Activated naive CD4-positive, alpha-beta T cell treated with anti-CD3 and anti-CD28 coated beads, Interleukin-2, amount 50 U/mL, for 72 hours (primary cell): ENCODE measurements around the gene COL27A1. TPM values are rescaled to one million over a fixed set of nuclear protein-coding genes. Genes with fewer than 3 reads are reported as not detected.

Experiments used
- ATAC-seq, 2 donors: fragments of 150-1000 bp; cut with Tn5 transposase; 2 replicates each; pipeline ENCODE4 v1.10.0; 2021; ENCODE audit warnings: mild to moderate bottlenecking in 2 of 2, moderate library complexity in 2 of 2
- DNase-seq, 2 donors: peaks; one replicate each; pipeline ENCODE4 v3.0.0; 2021 to 2022; ENCODE audit warnings: low spot score in 2 of 2
- H3K27ac Mint-ChIP-seq, 2 donors: one replicate each; pipeline ENCODE4 v1.8.0; 2022; ENCODE audit warnings: mild to moderate bottlenecking in 2 of 2, mixed read lengths in 2 of 2
- H3K36me3 Mint-ChIP-seq, 2 donors: one replicate each; pipeline ENCODE4 v1.8.0; 2022; ENCODE audit warnings: mixed read lengths in 2 of 2
- H3K9me3 Mint-ChIP-seq, 2 donors: one replicate each; pipeline ENCODE4 v1.8.0; 2022; ENCODE audit warnings: mixed read lengths in 2 of 2
- total RNA-seq, 2 donors: library from RNA; stranded (reverse); gene quantifications; one replicate each; pipeline ENCODE4 v1.2.3, GENCODE V29; 2022

COL27A1 gene
- total RNA-seq, 2 donors from 2014 or later, result 2.3 to 26.7 TPM

DNA sequence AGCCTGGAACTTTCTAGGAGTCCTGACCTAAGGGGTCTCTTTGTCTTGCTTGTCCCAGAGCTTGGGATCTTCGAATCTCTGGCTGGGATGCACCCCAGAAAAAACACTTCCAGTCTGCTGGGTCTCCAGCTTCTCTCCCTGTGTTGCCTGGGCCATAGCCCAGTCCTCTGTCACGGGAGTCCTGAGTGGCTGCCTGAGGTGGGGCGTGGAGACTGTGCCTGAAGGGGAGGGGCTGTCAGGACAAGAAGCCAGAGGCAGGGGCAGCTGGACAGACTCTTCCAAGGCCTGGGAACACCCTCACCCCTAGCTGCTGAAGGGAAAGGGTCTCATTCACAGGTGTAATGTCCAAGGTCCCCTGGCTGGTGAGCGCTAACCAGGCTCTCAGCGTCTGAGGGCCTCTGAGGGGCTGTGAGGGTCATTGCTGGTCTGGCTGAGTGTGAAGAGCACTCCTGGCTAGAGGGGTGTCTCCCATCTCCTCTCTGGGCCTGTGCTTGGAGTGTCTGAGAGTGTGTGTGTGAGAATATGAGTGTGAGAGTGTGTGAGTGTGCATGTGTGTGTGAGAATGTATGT is 20.4 kb upstream of the COL27A1 start:
- no peak overlapping the region for H3K27ac Mint-ChIP-seq
- H3K9me3 Mint-ChIP-seq, result no peaks in the 10 kb centered on the region
- DNase-seq, result no peak
- ATAC-seq, result no peak
- no peaks in the 10 kb centered on the region for H3K36me3 Mint-ChIP-seq

DNA sequence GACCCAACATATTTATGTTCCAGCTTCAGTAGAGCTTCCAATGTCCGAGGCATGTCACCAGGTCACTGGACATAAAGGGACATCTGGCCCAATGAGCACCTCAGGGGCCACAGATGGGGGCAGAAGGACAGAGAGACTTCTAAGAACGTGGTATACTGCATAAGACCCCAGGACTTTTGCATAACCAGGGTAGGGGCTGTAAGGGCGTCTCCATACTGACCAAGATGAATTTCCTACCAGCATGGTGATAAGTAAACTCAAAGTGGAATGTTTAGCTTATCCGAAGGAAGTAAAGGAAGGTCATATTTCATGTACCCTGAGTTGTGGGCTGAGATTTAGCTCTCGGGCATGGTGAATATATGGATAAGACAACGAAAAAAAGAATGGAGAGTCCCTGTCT is 17.5 kb upstream of the COL27A1 start:
- H3K27ac Mint-ChIP-seq, result no peak overlapping the region
- DNase-seq, result no peak
- H3K9me3 Mint-ChIP-seq, result no peaks in the 10 kb centered on the region
- H3K36me3 Mint-ChIP-seq, result no peaks in the 10 kb centered on the region
- no peak for ATAC-seq

DNA sequence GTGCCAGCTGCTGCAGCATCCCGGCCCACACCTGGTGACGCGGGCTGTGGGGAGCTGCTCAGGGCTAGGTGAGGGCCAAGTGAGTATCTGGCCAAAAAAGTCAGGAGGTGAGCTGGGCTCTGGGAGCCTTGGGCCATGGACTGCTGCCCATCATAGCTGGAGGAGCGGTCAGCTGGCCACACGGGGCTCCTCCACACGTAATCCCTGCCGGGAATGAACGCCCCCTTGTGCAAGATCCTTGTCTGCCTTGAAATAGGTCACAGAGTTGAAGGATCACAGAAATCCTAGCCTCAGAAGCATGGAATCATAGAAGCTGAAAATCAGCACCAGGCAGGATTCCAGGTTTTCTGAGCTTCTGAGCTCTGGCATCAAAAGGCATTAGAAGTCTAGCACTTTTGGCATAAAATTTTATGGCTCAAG is 16.8 kb upstream of the COL27A1 start:
- Mint-ChIP-seq H3K9me3 (no peaks in the 10 kb centered on the region), H3K36me3 (no peaks in the 10 kb centered on the region), H3K27ac (no peak overlapping the region)
- no peak for ATAC-seq
- DNase-seq, result no peak

DNA sequence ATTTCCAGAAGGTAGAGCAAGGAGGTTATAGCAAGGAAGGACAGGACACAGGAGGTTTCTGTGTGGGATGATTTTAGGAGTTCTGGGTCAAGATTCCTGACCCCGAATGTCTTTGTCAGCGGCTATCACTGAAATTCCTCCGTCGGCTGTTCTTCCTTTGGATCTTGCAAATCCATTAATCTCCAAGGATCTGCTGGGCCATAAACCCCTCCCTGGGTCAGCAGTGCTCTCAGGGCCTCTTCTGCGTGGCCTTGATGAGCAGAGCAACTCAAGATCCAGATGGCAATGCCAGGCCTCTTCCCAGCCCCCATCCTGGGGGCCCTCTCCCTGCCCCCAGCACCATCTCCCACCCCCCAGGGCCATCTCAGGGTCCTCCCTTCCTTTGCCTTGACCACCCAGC is 16.3 kb upstream of the COL27A1 start:
- no peak overlapping the region for H3K27ac Mint-ChIP-seq
- H3K36me3 Mint-ChIP-seq, result no peaks in the 10 kb centered on the region
- ATAC-seq (no peak), DNase-seq (no peak)
- H3K9me3 Mint-ChIP-seq, result no peaks in the 10 kb centered on the region

DNA sequence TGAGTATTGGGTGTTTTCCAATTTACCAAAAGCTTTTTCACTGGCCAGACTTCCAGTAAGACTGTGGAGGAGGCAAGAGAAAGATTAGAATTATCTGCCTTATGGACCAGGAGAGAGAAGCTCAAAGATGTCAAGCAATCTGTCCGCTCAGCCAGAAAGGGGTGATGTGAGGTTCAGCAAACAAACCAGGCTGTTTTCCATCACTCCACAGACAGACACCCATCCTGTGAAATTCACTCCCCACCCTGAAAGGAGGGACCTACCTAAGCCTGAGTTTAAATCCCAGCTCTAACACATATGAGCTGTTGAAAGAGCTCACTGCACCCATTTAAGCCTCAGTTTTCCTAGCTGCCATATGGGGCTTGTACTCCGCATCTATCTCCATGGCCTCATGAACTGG is 14.9 kb upstream of the COL27A1 start:
- no peak for DNase-seq
- no peaks in the 10 kb centered on the region for H3K36me3 Mint-ChIP-seq
- no peaks in the 10 kb centered on the region for H3K9me3 Mint-ChIP-seq
- no peak for ATAC-seq
- no peak overlapping the region for H3K27ac Mint-ChIP-seq

DNA sequence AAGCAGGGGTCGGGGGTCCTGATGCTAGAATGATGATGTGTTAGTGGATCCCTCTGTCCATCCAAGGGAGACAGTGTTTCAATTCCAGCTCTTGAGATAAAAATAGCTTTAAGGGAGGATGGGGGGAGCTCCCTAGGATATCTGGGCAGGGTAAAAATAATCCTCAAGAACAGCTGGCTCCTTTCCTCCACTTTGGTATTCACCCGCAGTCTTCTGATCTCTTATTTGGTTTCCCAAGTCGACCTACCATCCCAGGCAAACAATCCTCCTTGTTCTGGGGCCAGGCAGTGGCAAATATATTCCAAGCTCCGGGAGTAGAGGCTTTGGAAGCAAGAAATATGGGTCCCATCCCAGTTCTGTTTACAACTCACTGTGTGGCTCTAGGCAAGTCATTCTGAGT is 14.5 kb upstream of the COL27A1 start:
- no peak overlapping the region for H3K27ac Mint-ChIP-seq
- no peaks in the 10 kb centered on the region for H3K36me3 Mint-ChIP-seq
- no peaks in the 10 kb centered on the region for H3K9me3 Mint-ChIP-seq
- no peak for DNase-seq
- no peak for ATAC-seq

DNA sequence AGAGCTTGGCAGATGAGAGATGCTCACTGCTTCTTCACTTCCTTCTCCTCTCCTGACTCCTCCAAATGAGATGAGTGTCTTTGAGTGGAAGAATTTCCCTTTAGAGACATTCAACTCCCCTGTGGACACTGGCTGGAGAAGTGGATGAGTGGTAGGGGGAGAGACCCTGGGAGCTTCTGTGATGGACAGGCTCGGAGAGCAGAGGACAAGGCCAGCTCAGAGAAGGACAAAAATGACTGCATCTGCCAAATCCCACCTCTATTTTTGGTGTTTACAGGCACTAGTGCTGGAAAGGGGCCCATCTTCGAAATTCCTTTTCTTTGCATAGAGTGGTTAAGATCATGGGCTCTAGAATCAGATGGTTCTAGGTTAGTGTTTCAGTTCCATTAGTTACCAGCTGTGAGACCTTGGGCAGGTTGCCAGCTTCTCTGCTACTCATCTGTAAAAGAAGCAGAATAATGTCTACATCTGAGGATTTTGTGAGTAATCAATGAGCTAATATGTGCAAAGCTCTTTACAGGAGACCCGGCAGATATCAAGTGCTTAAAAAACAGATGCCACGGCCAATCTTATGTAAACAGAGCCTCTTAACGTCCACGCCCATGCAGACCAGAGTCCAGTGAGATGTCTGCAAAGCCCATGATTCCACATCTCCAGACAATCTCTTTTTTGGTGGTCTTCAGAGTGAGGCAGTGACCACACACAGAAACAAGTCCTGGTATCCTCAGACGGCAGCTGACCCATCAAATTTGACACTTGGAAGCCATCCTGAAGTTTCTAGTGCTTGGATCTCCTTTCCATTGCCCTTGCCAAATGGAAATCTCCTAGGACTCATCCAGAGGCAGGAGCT is 13.6 kb upstream of the COL27A1 start:
- H3K36me3 Mint-ChIP-seq, result no peaks in the 10 kb centered on the region

DNA sequence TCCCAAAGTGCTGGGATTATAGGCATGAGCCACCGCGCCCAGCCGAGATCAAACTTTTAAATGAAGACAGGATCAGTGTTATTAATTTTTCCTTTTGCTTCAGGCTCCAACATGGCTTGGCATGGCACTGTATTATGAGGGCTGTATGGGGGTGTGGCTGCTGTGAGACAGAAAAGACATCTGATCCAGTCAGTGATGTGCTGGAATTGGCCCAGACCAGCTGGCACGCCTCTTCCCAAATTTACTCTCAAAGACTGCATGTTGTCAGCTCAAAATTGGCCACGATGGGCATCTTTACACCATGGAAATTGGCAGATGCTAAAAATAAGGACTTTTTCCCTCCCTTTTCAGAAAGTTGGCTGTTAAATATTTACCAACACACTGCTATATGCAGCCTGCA is 12.1 kb upstream of the COL27A1 start:
- DNase-seq (no peak), ATAC-seq (no peak)
- H3K9me3 Mint-ChIP-seq, result no peaks in the 10 kb centered on the region
- no peaks in the 10 kb centered on the region for H3K36me3 Mint-ChIP-seq
- H3K27ac Mint-ChIP-seq, result peak overlapping the region in 1 of 2 donors; percentile 35

More for the DNA sequence above, 13.6 kb upstream of the COL27A1 start:
- no peak overlapping the region for H3K27ac Mint-ChIP-seq
- DNase-seq, result no peak
- H3K9me3 Mint-ChIP-seq, result no peaks in the 10 kb centered on the region
- ATAC-seq, result no peak

DNA sequence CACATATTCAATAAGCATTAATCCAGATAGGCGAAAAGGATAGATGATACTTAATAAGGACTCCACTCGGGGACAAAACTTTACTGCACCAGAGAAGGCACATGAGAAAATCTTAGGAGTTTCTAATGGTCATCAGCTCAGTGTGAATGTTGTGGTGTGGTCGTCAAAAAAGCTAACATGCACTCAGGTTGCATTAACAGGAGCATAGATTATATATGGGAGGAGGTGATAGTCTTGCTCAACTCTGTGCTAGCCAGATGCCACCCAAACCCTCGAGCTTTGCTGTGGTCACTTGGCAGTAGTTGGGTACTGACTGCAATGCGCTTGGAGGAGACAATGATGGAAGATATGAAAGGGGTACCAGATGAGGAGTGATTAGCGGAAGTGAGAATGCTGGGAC is 8.6 kb upstream of the COL27A1 start:
- Mint-ChIP-seq H3K27ac (no peak overlapping the region), H3K36me3 (no peaks in the 10 kb centered on the region), H3K9me3 (no peaks in the 10 kb centered on the region)
- ATAC-seq, result no peak
- DNase-seq, result no peak

DNA sequence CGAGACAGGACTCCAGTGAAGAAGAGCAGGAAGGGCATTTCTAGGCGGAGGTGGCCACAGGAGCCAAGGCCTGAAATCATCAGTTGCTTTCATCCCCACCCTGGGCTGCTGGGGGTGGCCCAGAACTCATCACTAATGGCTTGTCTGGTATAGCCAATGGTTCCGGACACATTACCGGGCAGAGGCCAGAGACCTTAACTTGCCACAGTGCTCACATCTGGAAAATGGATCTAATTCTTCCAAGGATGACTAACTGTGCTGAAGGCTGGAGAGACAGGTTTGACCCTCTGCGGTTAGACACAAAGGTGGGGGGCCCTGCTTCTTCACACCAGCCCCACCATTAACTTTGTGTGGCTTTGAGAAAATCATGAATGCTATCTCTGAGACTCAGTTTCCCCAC is 6.2 kb upstream of the COL27A1 start:
- no peak overlapping the region for H3K27ac Mint-ChIP-seq
- ATAC-seq (no peak), DNase-seq (no peak)
- no peaks in the 10 kb centered on the region for H3K36me3 Mint-ChIP-seq
- no peaks in the 10 kb centered on the region for H3K9me3 Mint-ChIP-seq

DNA sequence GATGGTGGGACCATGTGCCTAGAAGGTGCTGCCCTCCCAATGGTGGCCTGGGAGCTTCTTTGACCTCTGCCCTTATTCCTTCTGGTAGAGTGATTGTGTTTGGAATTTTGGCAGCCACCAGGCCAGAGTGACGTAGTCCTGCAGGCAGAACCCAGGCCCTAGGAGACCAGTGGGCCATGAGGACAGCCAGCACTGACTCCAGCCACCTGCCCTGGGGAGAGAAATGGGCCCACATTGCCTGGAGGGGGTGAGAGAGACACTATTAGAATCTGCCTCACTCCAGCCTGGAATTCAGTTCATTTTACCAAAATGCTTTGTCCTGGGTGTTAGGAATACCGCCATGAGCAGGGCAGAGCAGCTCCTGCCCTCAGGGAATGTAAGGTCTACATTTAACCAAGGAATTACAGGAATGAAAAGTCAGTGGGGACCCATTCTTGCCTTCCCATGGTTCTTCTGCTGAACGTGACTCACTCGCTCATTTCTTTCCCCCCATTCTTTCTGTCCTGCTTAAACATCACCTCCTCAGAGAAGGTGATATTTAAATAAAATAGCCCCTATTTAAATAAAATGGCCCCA is 5.5 kb upstream of the COL27A1 start:
- Mint-ChIP-seq H3K36me3 (no peaks in the 10 kb centered on the region), H3K27ac (no peak overlapping the region), H3K9me3 (no peaks in the 10 kb centered on the region)
- DNase-seq (no peak), ATAC-seq (no peak)

DNA sequence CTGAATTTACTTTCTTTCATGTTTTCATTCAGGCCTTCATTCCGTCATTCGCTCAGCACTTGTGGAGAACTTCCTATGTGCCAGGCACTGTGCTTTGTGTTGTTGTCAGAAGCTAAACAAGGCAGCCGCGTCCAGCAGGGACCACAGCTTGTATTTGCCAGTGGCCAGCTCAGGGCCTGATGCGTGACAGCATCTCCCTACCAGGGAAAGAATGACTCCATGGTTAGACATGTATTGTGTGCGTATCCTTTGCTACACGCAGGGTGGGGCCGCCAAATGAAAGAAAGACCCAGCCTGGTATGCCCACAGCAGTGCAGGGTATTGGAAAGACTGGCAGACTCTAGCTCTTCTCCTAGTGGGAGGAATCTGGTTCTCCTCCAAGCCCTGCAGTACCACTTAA is 4.7 kb upstream of the COL27A1 start:
- DNase-seq (no peak), ATAC-seq (no peak)
- no peaks in the 10 kb centered on the region for H3K36me3 Mint-ChIP-seq
- no peaks in the 10 kb centered on the region for H3K9me3 Mint-ChIP-seq
- H3K27ac Mint-ChIP-seq, result no peak overlapping the region

DNA sequence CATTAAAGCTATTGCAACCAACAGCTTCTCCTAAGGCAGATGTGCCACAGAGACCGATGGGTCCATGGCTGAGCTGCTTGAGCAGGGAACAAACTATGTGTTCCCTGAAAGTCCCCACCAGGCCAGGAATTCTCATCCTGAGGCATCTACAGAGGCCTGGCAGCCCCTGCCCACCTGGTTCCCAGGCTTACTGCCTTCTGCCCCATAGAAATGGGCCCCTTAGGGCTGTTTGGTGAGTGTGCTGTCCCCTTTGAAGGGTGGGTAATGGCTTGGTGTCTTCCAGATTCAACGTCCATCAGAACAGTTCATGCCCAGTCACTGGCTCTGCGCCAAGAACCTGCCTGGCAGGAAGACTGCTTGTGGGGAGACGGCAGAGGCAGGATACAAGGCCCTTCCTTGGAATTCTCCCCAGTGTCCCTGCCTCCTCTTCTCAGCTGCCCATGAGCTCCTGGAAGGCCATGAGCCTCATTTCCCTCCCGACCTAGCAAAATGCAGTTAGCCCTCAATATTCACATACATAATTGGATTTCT is 3.8 kb upstream of the COL27A1 start:
- Mint-ChIP-seq H3K36me3 (no peaks in the 10 kb centered on the region), H3K9me3 (no peaks in the 10 kb centered on the region), H3K27ac (no peak overlapping the region)
- ATAC-seq (no peak), DNase-seq (no peak)

DNA sequence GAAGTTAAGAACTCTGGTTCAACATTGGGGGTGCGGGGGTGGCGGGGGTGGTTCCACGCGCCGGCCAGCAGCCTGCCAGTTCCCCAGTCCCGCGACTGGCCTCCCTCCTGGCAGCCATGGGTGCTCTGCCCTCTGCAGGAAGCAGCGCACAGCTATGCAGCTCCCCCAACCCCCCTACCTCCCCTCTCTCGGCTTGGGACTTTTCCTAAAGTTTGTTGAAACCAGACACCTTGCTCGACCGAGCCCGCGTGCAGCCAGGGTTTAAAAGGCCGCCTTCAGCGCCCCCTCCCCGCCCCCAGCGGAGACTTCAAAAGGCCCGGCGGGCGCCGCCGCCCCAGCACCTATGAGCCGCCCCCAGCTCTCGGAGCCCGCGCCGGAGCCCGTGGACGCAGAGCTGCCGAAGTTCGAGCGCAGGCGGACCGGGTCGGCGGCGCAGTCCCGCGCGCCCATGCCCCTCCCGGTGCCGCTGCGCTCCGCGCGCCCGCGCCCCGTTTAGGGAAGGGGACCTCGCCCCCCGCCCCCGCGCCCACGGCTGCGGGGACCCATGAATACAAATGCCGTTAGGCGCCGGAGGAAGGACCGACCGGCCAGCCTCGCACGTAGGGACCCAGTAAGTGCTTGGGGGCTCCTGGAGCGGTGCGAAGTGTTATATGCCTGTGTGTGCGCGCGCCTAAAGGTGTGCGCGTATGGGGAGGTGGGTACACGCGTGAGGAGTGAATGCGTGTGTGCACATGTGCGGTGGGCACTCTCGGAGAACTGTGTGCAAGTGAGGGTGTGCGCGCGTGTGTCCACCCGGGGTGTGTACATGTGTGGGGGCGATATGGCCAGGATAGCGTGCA is 1.4 kb upstream of the COL27A1 start:
- Mint-ChIP-seq H3K36me3 (no peaks in the 10 kb centered on the region), H3K27ac (no peak overlapping the region), H3K9me3 (no peaks in the 10 kb centered on the region)
- DNase-seq, result no peak
- no peak for ATAC-seq

DNA sequence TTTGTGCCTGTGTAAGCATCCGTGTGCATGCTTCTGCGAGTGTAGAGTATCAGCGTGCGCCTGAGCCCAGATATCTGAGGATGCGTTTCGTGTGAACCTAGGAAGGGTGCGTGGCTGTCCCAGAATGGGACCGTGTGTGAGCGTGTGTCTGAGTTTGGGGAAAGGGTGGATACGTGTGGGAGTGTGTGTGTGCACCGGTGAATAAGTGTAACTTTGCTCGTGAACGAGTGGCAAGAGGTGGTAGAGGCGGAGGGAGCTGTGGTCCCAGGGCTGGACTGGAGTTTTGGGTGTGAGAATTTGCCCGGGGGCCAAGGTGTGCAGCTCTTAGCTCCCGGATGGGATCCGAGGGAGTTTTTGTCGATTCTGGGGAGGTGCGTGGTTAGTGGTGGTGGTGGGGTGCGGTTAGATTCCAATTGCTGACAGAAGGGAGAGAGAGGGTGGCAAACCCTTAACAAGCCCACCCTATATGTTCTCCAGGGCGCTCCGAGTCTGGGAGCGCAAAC is 686 bp upstream of the COL27A1 start:
- ATAC-seq (no peak), DNase-seq (peak in 1 of 2 donors; percentile 9)
- no peak overlapping the region for H3K27ac Mint-ChIP-seq
- H3K9me3 Mint-ChIP-seq, result no peaks in the 10 kb centered on the region
- no peaks in the 10 kb centered on the region for H3K36me3 Mint-ChIP-seq

DNA sequence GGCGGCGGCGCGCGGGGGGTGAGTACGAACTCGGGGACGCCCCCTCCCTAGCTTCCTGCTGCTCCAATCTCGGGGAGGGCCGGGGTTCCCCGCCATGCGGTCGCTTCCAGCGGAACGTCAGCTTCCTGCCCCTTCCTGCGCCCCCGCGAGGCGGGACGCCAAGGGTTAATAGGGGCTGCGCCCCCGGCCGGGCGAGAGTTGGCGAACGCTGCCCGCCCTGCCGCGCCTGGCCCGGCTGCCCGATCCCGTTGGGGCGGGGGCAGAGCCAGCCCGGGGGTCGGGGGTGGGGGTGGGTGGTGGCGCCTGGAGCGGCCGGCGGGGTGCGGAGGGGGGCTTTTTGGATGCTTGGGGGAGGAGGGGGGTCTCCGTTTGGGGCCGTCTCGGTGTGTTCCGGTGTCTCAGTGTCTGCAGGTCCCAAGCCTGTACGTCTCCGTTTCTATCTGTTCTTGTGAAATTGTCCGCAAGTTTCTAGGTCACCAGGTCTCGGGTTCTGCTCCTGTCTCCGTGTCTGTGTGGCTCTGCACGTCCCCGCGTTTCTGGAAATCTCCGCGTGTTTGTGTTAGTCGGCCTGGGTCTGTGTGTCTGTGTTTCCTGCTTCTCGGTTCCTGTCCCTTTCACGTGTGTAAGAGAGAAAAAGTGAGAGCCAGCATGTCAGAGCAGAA is 789 bp downstream of the COL27A1 start:
- peak overlapping the region; percentile 48 to 53 for H3K27ac Mint-ChIP-seq
- ATAC-seq (peak; percentile 23 to 54), DNase-seq (peak in 1 of 2 donors; percentile 31)
- H3K9me3 Mint-ChIP-seq, result no peaks in the 10 kb centered on the region
- no peaks in the 10 kb centered on the region for H3K36me3 Mint-ChIP-seq
